ENCODE measurements around the gene TTC5. TPM values are rescaled to one million over a fixed set of nuclear protein-coding genes. Genes with fewer than 3 reads are reported as not detected.

Gene TTC5
- total and polyA plus RNA-seq, 2 donors from 2014 or later, result 12.3 to 22.3 TPM

DNA sequence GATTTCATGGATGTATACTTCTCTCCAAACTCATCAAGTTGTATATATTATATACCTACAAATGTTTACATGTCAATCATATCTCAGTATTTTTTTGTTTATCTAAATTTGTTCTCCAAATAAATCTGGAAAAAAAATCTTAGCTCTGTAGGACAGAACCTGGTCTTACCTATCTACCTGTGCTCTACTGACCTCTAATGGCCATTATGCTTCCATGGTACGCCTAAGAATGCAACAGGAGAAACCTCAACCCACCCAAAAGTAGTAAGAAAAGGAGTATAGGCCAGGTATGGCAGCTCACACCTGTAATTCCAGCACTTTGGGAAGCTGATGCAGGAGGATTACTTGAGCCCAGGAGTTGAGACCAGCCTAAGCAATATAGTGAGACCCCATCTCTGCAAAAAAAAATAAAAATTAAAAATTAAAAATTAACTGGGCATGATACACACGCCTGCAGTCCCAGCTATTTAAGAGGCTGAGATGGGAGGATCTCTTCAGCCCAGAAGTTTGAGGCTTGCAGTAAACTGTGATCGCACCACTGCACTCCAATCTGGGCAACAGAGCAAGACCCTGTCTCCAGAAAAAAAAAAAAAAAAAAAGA, 58.0 kb downstream of the TTC5 start:
- intact Hi-C loops (cut with DNase I), result no loop called here
- no peaks in the 10 kb centered on the region for H3K4me1 ChIP-seq (ENCODE audit: control insufficient read depth in 2 of 3, insufficient read depth in 2 of 3, low read depth in 1 of 3, low read length in 3 of 3)
- no peak overlapping the region for H3K9ac ChIP-seq (ENCODE audit: low read length in 3 of 3)
- no peaks in the 10 kb centered on the region for H3K36me3 ChIP-seq (ENCODE audit: control insufficient read depth in 2 of 3, insufficient read depth in 3 of 3, low read length in 3 of 3)
- FAIRE-seq (no peak), DNase-seq (no peak)
- no peak overlapping the region for H3K27ac ChIP-seq (ENCODE audit: low read depth in 2 of 2, low read length in 2 of 2)
- TF ChIP-seq, protein P1, sequence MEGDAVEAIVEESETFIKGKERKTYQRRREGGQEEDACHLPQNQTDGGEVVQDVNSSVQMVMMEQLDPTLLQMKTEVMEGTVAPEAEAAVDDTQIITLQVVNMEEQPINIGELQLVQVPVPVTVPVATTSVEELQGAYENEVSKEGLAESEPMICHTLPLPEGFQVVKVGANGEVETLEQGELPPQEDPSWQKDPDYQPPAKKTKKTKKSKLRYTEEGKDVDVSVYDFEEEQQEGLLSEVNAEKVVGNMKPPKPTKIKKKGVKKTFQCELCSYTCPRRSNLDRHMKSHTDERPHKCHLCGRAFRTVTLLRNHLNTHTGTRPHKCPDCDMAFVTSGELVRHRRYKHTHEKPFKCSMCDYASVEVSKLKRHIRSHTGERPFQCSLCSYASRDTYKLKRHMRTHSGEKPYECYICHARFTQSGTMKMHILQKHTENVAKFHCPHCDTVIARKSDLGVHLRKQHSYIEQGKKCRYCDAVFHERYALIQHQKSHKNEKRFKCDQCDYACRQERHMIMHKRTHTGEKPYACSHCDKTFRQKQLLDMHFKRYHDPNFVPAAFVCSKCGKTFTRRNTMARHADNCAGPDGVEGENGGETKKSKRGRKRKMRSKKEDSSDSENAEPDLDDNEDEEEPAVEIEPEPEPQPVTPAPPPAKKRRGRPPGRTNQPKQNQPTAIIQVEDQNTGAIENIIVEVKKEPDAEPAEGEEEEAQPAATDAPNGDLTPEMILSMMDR (IDR thresholded peaks at IDR 0.05; ENCODE audit: borderline replicate concordance, extremely low read depth, insufficient read depth), result no peak
- peaks cover 0 to 9% (median 2%) of the 10 kb centered on the region in 3 donors for H3K9me3 ChIP-seq (ENCODE audit: control insufficient read depth in 2 of 3, insufficient read depth in 1 of 3, low read length in 3 of 3)
- H3K4me3 ChIP-seq (ENCODE audit: low read length in 3 of 3), result no peak overlapping the region
- no peaks in the 10 kb centered on the region for H3K27me3 ChIP-seq (ENCODE audit: control insufficient read depth, insufficient read depth, low read length)

Other genes with a start within 250 kb of the TTC5 start
- not detected for gene OR4L1, start 245.9 kb downstream of the TTC5 start, total RNA-seq
- not detected for gene OR4L1, start 245.9 kb downstream of the TTC5 start, polyA plus RNA-seq (ENCODE audit: insufficient read depth, low read depth, low replicate concordance)
- not detected for gene OR4K17, start 195.2 kb downstream of the TTC5 start, total RNA-seq
- gene OR4K17, start 195.2 kb downstream of the TTC5 start, polyA plus RNA-seq (ENCODE audit: insufficient read depth, low read depth, low replicate concordance), result not detected
- not detected for gene OR4N5, start 167.1 kb downstream of the TTC5 start, total RNA-seq
- gene OR4N5, start 167.1 kb downstream of the TTC5 start, polyA plus RNA-seq (ENCODE audit: insufficient read depth, low read depth, low replicate concordance), result not detected
- not detected for gene OR11G2, start 115.1 kb downstream of the TTC5 start, total RNA-seq
- not detected for gene OR11G2, start 115.1 kb downstream of the TTC5 start, polyA plus RNA-seq (ENCODE audit: insufficient read depth, low read depth, low replicate concordance)
- not detected for gene OR11H6, start 82.2 kb downstream of the TTC5 start, total RNA-seq
- not detected for gene OR11H6, start 82.2 kb downstream of the TTC5 start, polyA plus RNA-seq (ENCODE audit: insufficient read depth, low read depth, low replicate concordance)
- not detected for gene OR11H7, start 77.0 kb downstream of the TTC5 start, total RNA-seq
- not detected for gene OR11H7, start 77.0 kb downstream of the TTC5 start, polyA plus RNA-seq (ENCODE audit: insufficient read depth, low read depth, low replicate concordance)
- not detected for gene OR11H4, start 66.7 kb downstream of the TTC5 start, total RNA-seq
- not detected for gene OR11H4, start 66.7 kb downstream of the TTC5 start, polyA plus RNA-seq (ENCODE audit: insufficient read depth, low read depth, low replicate concordance)
- 25.7 TPM for gene CCNB1IP1, start 27.3 kb upstream of the TTC5 start, total RNA-seq
- 58.2 TPM for gene CCNB1IP1, start 27.3 kb upstream of the TTC5 start, polyA plus RNA-seq (ENCODE audit: insufficient read depth, low read depth, low replicate concordance)
- gene PARP2, start 37.7 kb upstream of the TTC5 start, total RNA-seq, result 18.4 TPM
- gene PARP2, start 37.7 kb upstream of the TTC5 start, polyA plus RNA-seq (ENCODE audit: insufficient read depth, low read depth, low replicate concordance), result 14.4 TPM
- gene TEP1, start 107.5 kb upstream of the TTC5 start, total RNA-seq, result 45.2 TPM
- gene TEP1, start 107.5 kb upstream of the TTC5 start, polyA plus RNA-seq (ENCODE audit: insufficient read depth, low read depth, low replicate concordance), result 11.2 TPM
- gene KLHL33, start 130.2 kb upstream of the TTC5 start, total RNA-seq, result 0.72 TPM
- 0.24 TPM for gene KLHL33, start 130.2 kb upstream of the TTC5 start, polyA plus RNA-seq (ENCODE audit: insufficient read depth, low read depth, low replicate concordance)
- 32.4 TPM for gene OSGEP, start 148.9 kb upstream of the TTC5 start, total RNA-seq
- 30.3 TPM for gene OSGEP, start 148.9 kb upstream of the TTC5 start, polyA plus RNA-seq (ENCODE audit: insufficient read depth, low read depth, low replicate concordance)
- gene APEX1, start 149.3 kb upstream of the TTC5 start, total RNA-seq, result 119 TPM
- 109 TPM for gene APEX1, start 149.3 kb upstream of the TTC5 start, polyA plus RNA-seq (ENCODE audit: insufficient read depth, low read depth, low replicate concordance)
- gene PIP4P1, start 155.5 kb upstream of the TTC5 start, total RNA-seq, result 35.7 TPM
- 33.3 TPM for gene PIP4P1, start 155.5 kb upstream of the TTC5 start, polyA plus RNA-seq (ENCODE audit: insufficient read depth, low read depth, low replicate concordance)
- gene PNP, start 163.5 kb upstream of the TTC5 start, total RNA-seq, result 80.7 TPM
- gene PNP, start 163.5 kb upstream of the TTC5 start, polyA plus RNA-seq (ENCODE audit: insufficient read depth, low read depth, low replicate concordance), result 183 TPM
- gene RNASE10, start 199.6 kb upstream of the TTC5 start, total RNA-seq, result 0.57 TPM
- gene RNASE10, start 199.6 kb upstream of the TTC5 start, polyA plus RNA-seq (ENCODE audit: insufficient read depth, low read depth, low replicate concordance), result 0.69 TPM

Data from kidney (tissue), 14 donors.